HTERT RPE-1 (cell line): ENCODE results near the gene EPB41L4A.
"Not testable (repeated sequence)": the region's sequence is repeated elsewhere in the genome, so short reads cannot be mapped to it uniquely, and the experiment has no call there.

ENCODE experiments used
- in situ Hi-C: fragments of 300-500 bp; cut with MboI; formaldehyde crosslinking; loops from 4 replicates; pipeline ENCODE4 v1.14.3; 2020; ENCODE audit warnings: low sequenced_read_pairs

Gene EPB41L4A

DNA sequence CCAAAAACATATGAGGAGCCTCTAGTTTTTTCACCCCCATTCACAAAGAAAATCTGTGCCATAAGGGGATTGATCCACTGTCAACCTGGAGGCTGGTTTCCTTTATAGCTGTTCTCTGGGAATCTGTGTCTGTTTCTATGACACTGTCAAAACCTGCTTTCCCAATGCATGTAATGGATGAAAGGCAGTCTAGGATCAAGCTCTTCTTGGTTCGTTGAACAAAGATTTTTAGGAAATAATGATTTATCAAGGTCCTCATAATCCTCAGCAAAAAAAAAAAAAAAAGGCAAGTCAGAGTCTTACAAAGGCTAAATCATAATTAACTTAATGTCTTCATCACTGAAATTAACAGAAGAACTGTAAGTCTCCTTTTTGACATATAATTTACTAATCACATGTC, 16.0 kb downstream of the EPB41L4A start:
- in situ Hi-C loops, result no loop called here

DNA sequence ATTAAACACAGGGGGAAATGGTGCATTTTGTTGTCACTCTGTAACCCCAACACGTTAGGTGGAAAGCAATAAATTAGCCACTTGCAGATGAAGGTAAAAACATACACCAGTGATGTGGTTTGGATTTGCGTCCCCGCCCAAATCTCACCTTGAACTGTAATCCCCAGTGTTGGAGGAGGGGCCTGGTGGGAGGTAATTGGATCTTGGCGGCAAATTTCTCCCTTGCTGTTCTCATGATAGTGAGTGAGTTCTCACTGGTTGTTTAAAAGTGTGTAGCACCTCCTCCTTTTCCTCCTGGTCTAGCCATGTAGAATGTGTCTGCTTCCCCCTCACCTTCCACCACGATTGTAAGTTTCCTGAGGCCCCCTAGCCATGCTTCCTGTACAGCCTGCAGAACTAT, 17.2 kb downstream of the EPB41L4A start:
- in situ Hi-C loops, result no loop called here

DNA sequence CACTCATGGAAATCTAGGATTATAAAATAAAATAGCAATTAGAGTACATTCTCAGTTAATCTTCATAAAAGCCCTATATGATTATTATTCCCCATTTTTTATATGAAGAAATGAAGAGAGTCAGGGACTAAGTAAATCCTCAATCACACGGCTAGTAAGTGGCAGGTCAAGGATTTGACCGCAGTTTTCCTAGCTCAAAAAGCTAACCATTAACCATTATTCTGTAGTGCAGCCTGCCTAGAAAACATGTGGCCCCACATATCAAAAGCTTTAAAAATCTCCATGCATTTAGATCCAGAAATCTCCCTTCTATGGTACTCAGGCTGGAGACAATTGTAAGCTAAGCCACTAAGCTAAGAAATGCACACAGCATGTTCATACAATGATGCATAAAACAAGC, 21.4 kb downstream of the EPB41L4A start:
- in situ Hi-C loops, result no loop called here

DNA sequence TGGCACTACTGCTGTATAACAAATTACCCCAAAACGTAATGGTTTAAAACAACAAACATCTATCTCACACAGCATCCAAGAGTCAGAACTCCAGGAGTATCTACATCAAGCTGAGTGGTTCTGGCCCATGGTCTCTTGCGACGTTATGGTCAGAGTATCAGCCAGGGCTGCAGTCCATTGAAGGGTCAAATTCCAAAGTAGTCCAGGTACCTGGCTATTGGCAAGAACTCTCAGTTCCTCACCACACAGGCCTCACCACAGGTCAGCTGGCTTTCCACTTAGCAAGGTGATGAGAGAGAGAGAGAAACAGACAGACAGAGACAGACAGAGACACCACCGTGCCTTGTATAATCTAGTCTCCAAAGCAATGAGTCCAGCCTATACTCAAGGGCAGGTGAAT, 22.6 kb downstream of the EPB41L4A start:
- in situ Hi-C loops, result no loop called here

DNA sequence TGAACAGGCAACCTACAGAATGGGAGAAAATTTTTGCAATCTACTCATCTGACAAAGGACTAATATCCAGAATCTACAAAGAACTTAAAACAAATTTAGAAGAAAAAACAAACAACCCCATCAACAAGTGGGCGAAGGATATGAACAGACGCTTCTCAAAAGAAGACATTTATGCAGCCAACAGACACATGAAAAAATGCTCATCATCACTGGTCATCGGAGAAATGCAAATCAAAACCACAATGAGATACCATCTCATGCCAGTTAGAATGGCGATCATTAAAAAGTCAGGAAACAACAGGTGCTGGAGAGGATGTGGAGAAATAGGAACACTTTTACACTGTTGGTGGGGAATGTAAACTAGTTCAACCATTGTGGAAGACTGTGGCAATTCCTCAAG, 23.8 kb downstream of the EPB41L4A start:
- in situ Hi-C loops, result not testable (repeated sequence)

DNA sequence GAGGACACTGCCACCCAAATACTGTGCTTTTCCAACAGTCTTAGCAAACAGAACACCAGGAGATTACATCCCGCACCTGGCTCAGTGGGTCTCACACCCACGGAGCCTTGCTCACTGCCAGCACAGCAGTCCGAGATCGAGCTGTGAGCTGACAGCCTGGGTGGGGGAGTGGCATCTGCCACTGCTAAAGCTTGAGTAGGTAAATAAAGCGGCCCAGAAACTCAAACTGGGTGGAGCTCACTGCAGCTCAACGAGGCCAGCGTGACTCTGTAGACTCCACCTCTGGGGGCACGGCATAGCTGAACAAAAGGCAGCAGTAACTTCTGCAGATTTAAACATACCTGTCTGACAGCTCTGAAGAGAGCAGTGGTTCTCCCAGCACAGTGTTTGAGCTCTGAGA, 28.8 kb downstream of the EPB41L4A start:
- in situ Hi-C loops, result no loop called here

DNA sequence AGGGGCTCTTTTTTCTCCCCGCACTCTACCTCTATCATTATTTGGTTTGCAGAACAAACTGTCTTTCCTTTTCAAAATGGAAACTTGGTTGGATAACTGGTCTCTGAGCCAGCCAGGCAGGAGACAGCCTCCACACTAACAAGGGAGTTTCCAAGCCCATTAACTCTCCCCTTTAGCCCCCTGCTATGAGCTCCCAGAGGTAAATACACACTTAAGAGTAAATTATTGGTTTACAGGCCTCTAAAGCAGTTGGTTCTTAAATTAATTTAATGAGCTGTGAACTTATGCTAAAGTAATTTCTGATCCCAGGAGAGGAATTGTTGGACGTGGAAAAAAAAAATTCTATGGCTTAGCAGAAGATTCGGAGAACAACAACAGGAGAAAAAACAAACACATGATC, 30.3 kb downstream of the EPB41L4A start:
- in situ Hi-C loops, result no loop called here

DNA sequence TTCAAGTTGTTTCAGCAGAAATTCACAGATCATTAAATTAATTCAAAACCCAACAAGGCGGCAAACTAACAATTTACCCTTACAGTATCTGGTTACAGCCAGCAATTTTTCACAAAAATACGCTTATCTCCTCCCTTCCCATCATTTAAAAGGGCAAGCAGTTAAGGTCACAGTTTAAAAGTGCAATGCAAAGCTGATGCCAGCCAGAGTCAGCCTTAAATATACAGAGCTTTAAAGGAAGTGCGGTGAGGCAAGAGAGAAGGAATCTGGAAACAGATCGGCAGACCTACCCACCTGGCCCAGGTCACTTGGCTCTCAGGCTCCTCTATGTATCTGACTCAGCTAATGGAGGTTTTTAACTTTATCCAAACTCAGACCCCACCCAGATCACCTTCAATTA, 31.0 kb downstream of the EPB41L4A start:
- in situ Hi-C loops, result no loop called here

DNA sequence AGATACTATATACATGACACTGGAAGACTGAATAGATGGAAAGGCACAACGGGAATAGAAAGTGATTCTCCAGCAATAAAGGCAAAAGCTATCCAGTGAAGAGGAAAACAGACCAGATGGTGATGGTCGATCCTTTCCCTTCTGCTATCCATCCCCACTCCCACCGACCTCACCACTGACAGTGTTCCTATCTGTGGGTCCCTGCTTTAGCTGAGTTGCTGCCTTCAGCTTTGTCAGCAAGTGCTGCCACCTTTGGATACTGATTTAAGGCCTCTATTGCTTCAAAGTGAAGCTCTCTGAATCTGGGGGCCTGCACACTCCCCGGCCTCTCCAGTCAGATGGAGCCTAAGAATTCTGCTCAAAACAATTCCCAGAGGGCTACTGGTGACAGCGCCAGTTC, 32.3 kb downstream of the EPB41L4A start:
- in situ Hi-C loops, result no loop called here

DNA sequence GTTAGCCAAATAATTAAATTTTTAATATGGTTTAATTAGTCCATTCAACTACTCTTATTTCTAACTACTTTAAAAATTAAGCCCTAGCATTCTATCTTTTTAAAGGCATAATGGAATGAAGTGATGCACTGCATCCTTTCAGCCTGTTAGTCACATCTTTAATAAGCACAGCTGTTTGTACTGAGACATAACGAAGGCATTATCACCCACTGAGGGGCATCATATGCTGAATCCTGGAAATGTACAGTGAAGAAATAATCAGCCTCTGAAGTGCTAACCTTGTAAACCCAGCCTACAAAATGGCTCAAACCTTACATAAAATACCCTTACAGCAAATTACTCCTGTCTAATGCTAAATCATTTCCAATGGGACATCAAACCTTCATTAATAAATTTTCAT, 33.1 kb downstream of the EPB41L4A start:
- in situ Hi-C loops, result no loop called here

DNA sequence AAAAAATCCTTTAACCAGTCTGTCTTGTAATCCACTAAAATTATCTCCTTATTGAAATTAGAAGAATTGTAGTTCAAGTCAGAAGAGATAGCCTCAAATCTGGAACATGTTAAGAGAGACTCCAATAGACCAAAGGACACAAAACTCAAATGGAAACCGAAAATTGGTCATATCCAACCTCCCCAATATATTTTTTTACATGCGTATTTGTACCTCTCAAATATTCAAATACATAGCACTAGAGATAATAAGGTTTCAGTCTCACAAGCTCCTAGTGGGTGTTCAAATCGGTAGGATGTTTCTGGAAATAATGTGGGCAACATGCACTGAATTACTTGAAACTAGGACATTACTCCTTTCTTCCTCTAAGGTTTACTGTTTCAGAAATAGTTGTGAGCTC, 33.5 kb downstream of the EPB41L4A start:
- in situ Hi-C loops, result no loop called here

DNA sequence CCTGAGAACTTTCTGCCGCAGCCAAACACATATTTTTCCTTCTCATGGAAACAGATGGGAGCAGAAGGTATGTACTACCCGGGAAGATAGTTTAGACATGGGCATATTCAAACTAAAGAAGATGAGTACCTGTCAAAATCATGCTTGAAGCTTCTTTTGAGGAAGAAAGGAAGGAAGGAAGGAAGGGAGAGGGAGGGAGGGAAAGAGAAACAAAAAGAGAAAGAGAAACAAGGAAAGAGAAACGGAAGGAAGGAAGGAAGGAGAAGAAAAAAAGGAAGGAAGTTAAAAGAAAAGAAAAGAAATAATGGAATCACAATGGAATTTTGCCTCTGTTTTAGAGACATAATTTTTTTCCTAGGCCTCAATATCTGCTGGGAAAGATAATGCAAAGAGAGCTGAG, 34.6 kb downstream of the EPB41L4A start:
- in situ Hi-C loops, result no loop called here

DNA sequence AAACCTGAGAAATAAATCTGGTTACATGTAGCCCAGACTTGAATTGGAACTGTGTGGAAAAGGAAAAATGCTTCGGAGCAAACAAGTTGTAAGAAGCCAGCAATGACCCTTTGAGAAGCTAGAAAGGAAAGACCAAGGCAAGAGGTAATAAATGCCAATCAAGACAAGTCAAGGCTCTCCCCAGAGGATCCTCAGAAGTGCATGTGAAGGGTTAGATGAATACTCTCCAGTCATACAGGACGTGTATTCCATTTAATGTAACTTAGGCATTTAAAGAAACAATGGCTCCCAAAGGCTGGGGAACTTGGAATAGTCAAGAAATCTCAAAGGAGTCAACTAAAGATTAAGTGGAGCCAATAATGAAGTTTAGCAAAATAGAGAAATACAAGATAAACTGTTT, 36.2 kb downstream of the EPB41L4A start:
- in situ Hi-C loops, result no loop called here

DNA sequence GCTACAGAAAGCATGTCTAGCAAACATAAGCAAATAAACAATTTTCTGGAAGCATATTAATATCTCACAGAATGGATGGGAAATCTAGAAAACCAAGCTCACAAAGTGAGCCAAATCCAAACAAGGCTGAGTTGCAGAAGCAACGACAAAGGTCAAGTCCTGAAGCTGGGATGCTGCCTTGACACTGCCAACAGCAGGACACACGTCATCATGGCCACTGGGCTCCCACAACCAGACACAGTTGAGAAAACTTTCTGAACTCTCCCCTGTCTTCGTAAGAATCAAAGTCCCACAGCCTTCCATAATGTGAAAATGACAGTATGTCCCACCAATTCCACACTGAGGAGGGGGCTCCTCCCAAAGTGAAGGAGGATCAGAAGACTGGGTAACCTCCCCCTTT, 37.6 kb downstream of the EPB41L4A start:
- in situ Hi-C loops, result no loop called here

DNA sequence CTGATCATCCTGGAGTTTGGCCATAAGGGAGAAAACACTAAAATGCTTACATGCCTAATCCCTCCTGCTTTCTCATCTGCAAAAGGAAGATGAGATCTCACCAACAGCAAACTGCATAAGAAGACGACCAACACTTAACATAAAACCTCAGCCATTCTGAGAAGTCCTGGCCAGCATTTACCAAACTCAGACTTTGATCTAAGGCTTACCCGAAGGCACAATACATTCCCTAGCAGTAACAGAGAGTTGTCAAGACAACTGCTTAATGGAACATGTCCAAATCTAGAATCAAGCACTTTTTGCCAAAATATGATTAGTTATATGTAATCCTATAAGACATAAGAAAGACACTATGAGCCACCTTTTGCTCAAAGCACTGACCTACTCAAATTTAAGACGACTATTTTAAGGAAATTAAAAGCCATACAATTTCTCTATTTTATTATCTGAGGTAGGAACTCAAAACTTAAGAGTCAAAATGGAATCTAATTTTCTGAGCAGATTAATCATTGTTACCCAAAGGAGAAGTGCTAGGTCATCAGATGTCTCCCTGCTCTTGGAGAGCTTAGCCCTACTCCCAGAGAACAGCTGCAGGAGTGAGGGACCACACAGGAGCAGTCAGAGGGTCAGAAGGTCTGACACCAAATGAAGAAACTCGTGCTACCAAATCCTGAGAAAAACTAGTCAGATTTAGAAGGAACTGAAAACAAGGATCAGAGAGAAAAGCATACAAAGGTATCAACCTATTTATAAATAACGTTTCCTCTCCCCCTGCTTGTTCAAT, 39.3 kb downstream of the EPB41L4A start:
- in situ Hi-C loops, result no loop called here

DNA sequence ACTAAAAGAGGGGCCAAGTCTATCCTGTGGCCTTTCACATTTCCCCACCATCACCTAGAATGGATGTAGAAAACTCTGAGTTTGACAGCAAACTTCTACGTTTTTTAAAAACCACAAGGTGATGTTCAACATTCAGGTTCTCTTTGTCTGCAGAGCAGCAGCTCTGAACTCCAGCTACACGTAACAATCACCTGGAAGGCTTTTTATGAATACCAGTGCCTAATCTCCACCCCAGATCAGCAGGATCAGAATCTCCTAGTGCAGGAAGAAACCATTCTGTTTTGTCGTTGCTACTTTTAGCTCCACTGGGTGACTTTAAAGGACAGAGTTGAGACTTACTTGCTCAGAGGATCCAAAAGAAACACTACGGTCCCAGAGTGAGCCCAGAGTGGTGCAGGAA, 44.3 kb downstream of the EPB41L4A start:
- in situ Hi-C loops, result no loop called here

DNA sequence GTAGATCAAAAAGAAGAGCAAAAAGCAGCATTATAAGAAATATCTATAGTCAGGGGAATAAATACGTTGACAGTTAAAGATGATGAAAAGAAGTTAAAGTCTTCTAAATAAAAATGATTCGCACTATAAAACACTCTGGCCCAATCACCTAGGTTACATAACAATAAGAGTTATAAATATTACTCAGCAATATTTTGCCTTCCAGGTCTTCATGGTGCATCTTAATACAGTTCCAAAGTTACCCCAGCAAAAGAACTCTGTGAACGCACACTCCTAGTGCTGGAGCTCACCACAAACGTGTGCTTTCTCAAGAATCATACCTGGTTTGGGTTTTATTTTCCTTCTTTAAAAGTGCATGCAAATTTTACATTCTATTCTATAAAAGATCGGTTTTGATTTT, 44.7 kb downstream of the EPB41L4A start:
- in situ Hi-C loops, result no loop called here

DNA sequence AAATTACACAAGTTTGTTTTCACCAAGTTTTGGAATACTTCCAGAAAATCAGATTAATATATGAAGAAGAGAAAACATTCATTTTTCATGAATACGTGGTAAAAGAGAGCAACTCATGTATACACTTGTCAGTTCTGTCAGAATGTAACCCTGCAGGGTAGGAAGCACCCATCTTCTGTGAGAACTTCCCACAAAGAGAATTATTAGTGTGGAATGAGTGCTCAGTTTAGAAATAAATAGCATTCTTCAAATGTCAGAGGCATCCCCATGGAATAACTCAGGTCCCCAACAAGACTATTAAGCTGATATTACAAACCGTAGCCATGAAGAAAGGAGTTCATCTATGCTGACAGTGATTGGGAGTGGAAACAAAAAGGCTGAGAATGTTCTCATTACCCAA, 45.2 kb downstream of the EPB41L4A start:
- in situ Hi-C loops, result no loop called here

DNA sequence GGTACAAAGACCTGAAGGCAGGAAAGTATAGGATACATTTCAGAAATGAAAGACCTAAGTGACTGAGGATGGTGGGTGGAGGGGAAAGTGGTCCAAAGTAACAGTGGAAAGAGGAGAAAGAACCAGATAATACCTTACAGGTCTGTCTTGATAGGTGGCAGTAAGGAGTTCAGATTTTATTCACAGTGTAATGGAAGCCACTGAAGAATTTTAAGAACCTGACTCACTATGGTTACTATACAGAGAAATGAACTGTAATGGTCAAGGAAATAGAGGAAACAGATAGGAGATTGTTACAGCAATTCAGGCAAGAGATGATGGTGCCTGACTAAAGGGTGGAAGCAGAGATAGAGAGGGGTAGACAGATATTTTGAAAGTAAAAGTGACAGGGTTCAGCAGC, 46.5 kb downstream of the EPB41L4A start:
- in situ Hi-C loops, result no loop called here

DNA sequence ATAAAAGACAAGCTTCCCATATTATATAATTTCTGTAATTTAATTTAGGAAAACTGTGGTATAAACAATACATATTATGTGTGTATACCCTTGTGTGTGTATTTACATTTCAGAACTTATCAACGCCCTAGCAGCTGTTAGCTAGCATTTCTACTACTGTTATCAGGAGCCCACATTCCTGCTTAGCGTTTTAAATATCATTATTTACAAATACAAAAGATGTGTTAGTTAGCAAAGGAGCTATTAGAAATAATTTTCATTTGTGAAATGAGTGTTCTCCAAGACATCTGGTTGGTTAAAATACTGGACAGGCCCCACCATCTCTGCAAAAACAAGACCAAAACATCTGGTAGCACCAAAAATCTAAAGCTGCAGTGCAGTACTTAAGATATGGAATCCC, 48.0 kb downstream of the EPB41L4A start:
- in situ Hi-C loops, result no loop called here

DNA sequence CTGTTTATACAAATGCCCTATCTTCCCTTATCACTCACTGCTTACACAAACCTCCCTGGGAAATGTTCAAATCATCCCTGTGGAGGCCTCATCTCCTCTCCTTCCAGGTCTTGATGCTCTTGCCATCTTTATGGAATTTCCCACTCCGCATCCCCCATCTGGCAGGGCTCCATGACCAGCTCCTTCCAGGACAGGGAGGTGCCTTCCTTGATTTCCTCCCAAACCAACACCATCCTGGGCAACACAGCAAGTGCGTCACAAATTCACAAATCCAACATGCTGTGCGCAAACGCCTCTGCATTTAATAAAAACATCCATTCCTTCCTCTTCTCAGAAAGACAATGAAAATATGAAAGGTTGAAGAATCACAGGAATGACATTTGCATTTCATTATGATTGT, 51.7 kb downstream of the EPB41L4A start:
- in situ Hi-C loops, result no loop called here

DNA sequence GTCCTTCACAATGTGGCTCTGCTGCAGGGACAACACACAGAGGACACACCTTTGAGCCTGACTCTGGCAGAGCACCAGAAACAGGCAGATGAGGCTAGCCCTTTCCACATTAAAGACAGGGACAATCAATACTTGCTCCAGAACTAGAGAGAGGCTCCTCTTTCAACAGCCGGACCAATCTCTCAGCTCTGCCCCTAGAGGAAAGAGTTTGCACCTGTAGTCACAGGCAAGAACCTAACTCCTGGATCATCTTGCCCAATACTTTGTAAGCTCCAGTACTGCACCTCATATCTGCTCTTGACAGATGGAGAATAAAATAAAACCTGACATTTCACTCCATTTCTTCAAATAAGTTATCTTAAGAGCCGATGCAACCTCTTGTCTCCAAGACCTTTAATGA, 52.1 kb downstream of the EPB41L4A start:
- in situ Hi-C loops, result no loop called here

DNA sequence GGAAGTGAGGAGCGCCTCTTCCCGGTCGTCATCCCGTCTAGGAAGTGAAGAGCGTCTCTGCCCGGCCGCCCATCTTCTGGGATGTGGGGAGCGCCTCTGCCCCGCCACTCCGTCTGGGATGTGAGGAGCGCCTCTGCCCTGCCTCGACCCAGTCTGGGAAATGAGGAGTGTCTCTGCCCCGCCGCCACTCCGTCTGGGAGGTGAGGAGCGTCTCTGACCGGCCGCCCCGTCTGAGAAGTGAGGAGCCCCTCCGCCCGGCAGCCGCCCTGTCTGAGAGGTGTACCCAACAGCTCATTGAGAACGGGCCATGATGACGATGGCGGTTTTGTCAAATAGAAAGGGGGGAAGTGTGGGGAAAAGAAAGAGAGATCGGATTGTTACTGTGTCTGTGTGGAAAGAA, 58.3 kb downstream of the EPB41L4A start:
- in situ Hi-C loops, result not testable (repeated sequence)
